GM12878 (cell line): ENCODE measurements around the gene SLC7A10. TPM values are rescaled to one million over a fixed set of nuclear protein-coding genes. Genes with fewer than 3 reads are reported as not detected.

ENCODE experiments used
- ATAC-seq: fragments of 200-7000 bp; cut with Tn5 transposase; 3 replicates; pipeline ENCODE4 v1.9.1; 2020; ENCODE audit warnings: mild to moderate bottlenecking, moderate library complexity
- BruUV-seq: library from RNA; stranded (reverse); fragments of 400-500 nt; replicated peaks from 2 replicates; lab custom pipeline; 2021; lab: Mats Ljungman, UMichigan
- CTCF ChIA-PET: fragments of 300-600 bp; sonication (Branson Sonifier 250); formaldehyde crosslinking; extraction: SDS; loops from one replicate; lab custom pipeline; 2021; ENCODE audit warnings: inconsistent platforms; lab: Yijun Ruan, JAX
- POLR2A ChIA-PET: fragments of 350-600 bp; formaldehyde crosslinking; extraction: SDS; loops from one replicate; lab custom pipeline; 2021; ENCODE audit warnings: inconsistent platforms; lab: Charles Lee
- RAD21 ChIA-PET: fragments of 300-600 bp; sonication (Branson Sonifier 250); formaldehyde crosslinking; loops from one replicate; lab custom pipeline; 2023; ENCODE audit warnings: antibody characterized with exemption; ENCODE audit not compliant: unreplicated experiment; lab: Charles Lee
- SMC1A ChIA-PET: fragments of 300-600 bp; sonication (Branson Sonifier 250); formaldehyde crosslinking; loops from one replicate; lab custom pipeline; 2023; ENCODE audit not compliant: unreplicated experiment, uncharacterized antibody; lab: Charles Lee
- DNase-seq: peaks from one replicate; pipeline ENCODE4 v3.0.0-alpha.2; 2011; ENCODE audit warnings: low read depth, low spot score
- FAIRE-seq: peaks from 3 replicates; lab custom pipeline; 2011; peaks lifted over from hg19 to GRCh38; lab: Jason Lieb, UNC
- H2AFZ ChIP-seq: 2 replicates; pipeline ENCODE4 v1.6.0; 2011; ENCODE audit warnings: low read depth, low read length, control low read depth; ENCODE audit not compliant: control insufficient read depth
- H3K27ac ChIP-seq: 2 replicates; pipeline ENCODE4 v1.5.1; 2011; ENCODE audit warnings: control low read depth; ENCODE audit not compliant: control insufficient read depth, insufficient read depth
- H3K27me3 ChIP-seq, 2 experiments: replicated peaks in 1 of 2; 2 replicates each; pipeline versions ENCODE4 v1.6.0 to v1.6.1; 2011; ENCODE audit warnings: low read length in 1 of 2; ENCODE audit not compliant: control insufficient read depth in 2 of 2, insufficient read depth in 2 of 2
- H3K36me3 ChIP-seq, 2 experiments: 2 replicates each; pipeline ENCODE4 v1.5.1; 2011; ENCODE audit warnings: low read length in 1 of 2; ENCODE audit not compliant: control insufficient read depth in 2 of 2, insufficient read depth in 2 of 2
- H3K4me1 ChIP-seq: 2 replicates; pipeline ENCODE4 v1.6.1; 2011; ENCODE audit warnings: mild to moderate bottlenecking, low read length, moderate library complexity, mixed read lengths; ENCODE audit not compliant: control insufficient read depth, insufficient read depth
- H3K4me2 ChIP-seq: 2 replicates; pipeline ENCODE4 v1.6.0; 2011; ENCODE audit warnings: control low read depth; ENCODE audit not compliant: control insufficient read depth, insufficient read depth
- H3K4me3 ChIP-seq: fragments of 200-600 bp; sonication (generic); 2 replicates; pipeline ENCODE4 v1.5.1; 2016
- H3K79me2 ChIP-seq: 2 replicates; pipeline ENCODE4 v1.6.0; 2011; ENCODE audit warnings: low read length; ENCODE audit not compliant: control insufficient read depth, insufficient read depth
- H3K9ac ChIP-seq: 2 replicates; pipeline ENCODE4 v1.8.0; 2011; ENCODE audit warnings: low read length, control low read depth, mixed read lengths; ENCODE audit not compliant: control insufficient read depth, insufficient read depth
- H3K9me3 ChIP-seq: replicated peaks from 3 replicates; pipeline ENCODE4 v1.5.1; 2011; ENCODE audit warnings: mild to moderate bottlenecking, low read length; ENCODE audit not compliant: control insufficient read depth, insufficient read depth
- H4K20me1 ChIP-seq: 2 replicates; pipeline ENCODE4 v1.6.0; 2011; ENCODE audit not compliant: control insufficient read depth, insufficient read depth
- BACH1 ChIP-seq: fragments of 450-650 bp; IDR thresholded peaks from 2 replicates; pipeline ENCODE4 v1.6.1; 2017; ENCODE audit warnings: mild to moderate bottlenecking, borderline replicate concordance
- E2F4 ChIP-seq: IDR thresholded peaks from 2 replicates; pipeline ENCODE4 v1.6.1; 2012; ENCODE audit warnings: low read depth, low read length, improper control_type of control experiment
- FOS ChIP-seq: IDR thresholded peaks from 3 replicates; pipeline ENCODE4 v1.6.1; 2011; ENCODE audit warnings: borderline replicate concordance; ENCODE audit not compliant: insufficient read length; ENCODE audit errors: extremely low read depth
- HDAC2 ChIP-seq: fragments of 200-600 bp; sonication (generic); IDR thresholded peaks from 2 replicates; pipeline ENCODE4 v1.6.1; 2017
- HDGF ChIP-seq: fragments of 450-650 bp; IDR thresholded peaks from 2 replicates; pipeline ENCODE4 v1.6.1; 2016; ENCODE audit warnings: antibody characterized with exemption
- KDM1A ChIP-seq: fragments of 200-600 bp; sonication (generic); IDR thresholded peaks from 2 replicates; pipeline ENCODE4 v1.6.1; 2016; ENCODE audit warnings: borderline replicate concordance
- LARP7 ChIP-seq: fragments of 450-650 bp; IDR thresholded peaks from 2 replicates; pipeline ENCODE4 v1.6.1; 2017; ENCODE audit warnings: mild to moderate bottlenecking
- MEF2B ChIP-seq: fragments of 450-650 bp; IDR thresholded peaks from 2 replicates; pipeline ENCODE4 v1.6.1; 2018; ENCODE audit warnings: mild to moderate bottlenecking, moderate library complexity; ENCODE audit not compliant: partially characterized antibody, poor library complexity, severe bottlenecking
- MTA3 ChIP-seq: IDR thresholded peaks from 2 replicates; pipeline ENCODE4 v1.6.1; 2012; ENCODE audit warnings: low read length, inconsistent platforms, borderline replicate concordance
- MYC ChIP-seq: IDR thresholded peaks from 2 replicates; pipeline ENCODE4 v1.6.1; 2011; ENCODE audit warnings: mild to moderate bottlenecking, low read length, moderate library complexity, inconsistent platforms; ENCODE audit not compliant: insufficient read depth, insufficient replicate concordance, insufficient read length, severe bottlenecking
- NBN ChIP-seq: fragments of 450-650 bp; IDR thresholded peaks from 2 replicates; pipeline ENCODE4 v1.6.1; 2016
- RB1 ChIP-seq: fragments of 450-650 bp; formaldehyde crosslinking; IDR thresholded peaks from 2 replicates; pipeline ENCODE4 v1.6.1; 2017; ENCODE audit warnings: mild to moderate bottlenecking, borderline replicate concordance
- SIN3A ChIP-seq: IDR thresholded peaks from 2 replicates; pipeline ENCODE4 v1.6.1; 2012; ENCODE audit warnings: low read depth, low read length, improper control_type of control experiment
- SP1 ChIP-seq: IDR thresholded peaks from one replicate; pipeline ENCODE4 v1.6.1; 2011; ENCODE audit warnings: low read depth, low read length
- SUZ12 ChIP-seq: fragments of 200-600 bp; sonication (generic); IDR thresholded peaks from one replicate; pipeline ENCODE4 v1.6.1; 2018; ENCODE audit warnings: antibody characterized with exemption, mild to moderate bottlenecking; ENCODE audit not compliant: unreplicated experiment
- TARDBP ChIP-seq: IDR thresholded peaks from 2 replicates; pipeline ENCODE4 v1.6.1; 2016; ENCODE audit warnings: borderline replicate concordance
- TCF12 ChIP-seq: IDR thresholded peaks from 2 replicates; pipeline ENCODE4 v1.6.1; 2011; ENCODE audit warnings: low read depth, mild to moderate bottlenecking, low read length
- ZSCAN29 ChIP-seq: fragments of 450-650 bp; IDR thresholded peaks from 2 replicates; pipeline ENCODE4 v1.6.1; 2017; ENCODE audit warnings: mild to moderate bottlenecking, moderate library complexity
- WGBS: methylation state at CpG from one replicate; pipeline ENCODE4 v1.1.6; 2016; ENCODE audit warnings: low lambda C conversion rate; ENCODE audit not compliant: insufficient replicate concordance, insufficient coverage; ENCODE audit errors: missing lambda C conversion rate; 5-methylcytosine and 5-hydroxymethylcytosine counted together
- in situ Hi-C: fragments of 300-500 bp; cut with MboI; formaldehyde crosslinking; loops from 9 replicates; pipeline ENCODE4 v1.14.3; 2018; ENCODE audit warnings: mixed read lengths
- intact Hi-C: fragments of 100-400 bp; cut with micrococcal nuclease; formaldehyde crosslinking; loops from one replicate; pipeline ENCODE4 v1.14.2; 2022; ENCODE audit not compliant: unreplicated experiment
- polyA plus RNA-seq, 11 experiments: library from polyadenylated mRNA; depleted of rRNA in 4 of 11; unstranded in 6 of 11; stranded (reverse) in 5 of 11; fragments of >200 nt; fragmentation: Nextera tagmentation in 4 of 11; fragmentation: Illumina TruSeq in 1 of 11; extraction: Ambion mirVana in 4 of 11; extraction: Trizol in 1 of 11; gene quantifications; 1 replicate in 1 of 11; 2 replicates in 10 of 11; pipeline versions ENCODE4 v1.2.1 to v1.2.3, GENCODE V29; 2011 to 2016; ENCODE audit warnings: inconsistent platforms in 2 of 11, missing spikeins in 2 of 11, low read depth in 1 of 11
- total RNA-seq, 4 experiments: library from RNA; depleted of rRNA in 3 of 4; stranded (reverse); fragments of >200 nt in 3 of 4; fragmentation: Illumina TruSeq in 1 of 4; extraction: Trizol in 1 of 4; gene quantifications; 2 replicates each; pipeline versions ENCODE4 v1.2.1 to v1.2.3, GENCODE V29; 2013 to 2021
- TF ChIP-seq, protein P1 (sequence below), 3 experiments: IDR thresholded peaks in 2 of 3; conservative IDR thresholded peaks in 1 of 3; 2 replicates each; pipeline ENCODE4 v1.5.1; 2011; ENCODE audit warnings: low read depth in 3 of 3, low read length in 3 of 3, mild to moderate bottlenecking in 3 of 3, control low read depth in 2 of 3, moderate library complexity in 2 of 3, inconsistent platforms in 1 of 3, mixed read lengths in 1 of 3; ENCODE audit not compliant: control insufficient read depth in 2 of 3, insufficient read depth in 1 of 3; ENCODE audit errors: extremely low read depth in 1 of 3

Gene SLC7A10
- total and polyA plus RNA-seq, 10 of the 15 experiments (the other 5 are each of a cell fraction or from before 2014, with no cell fraction given): not detected

- TF ChIP-seq, protein P1, sequence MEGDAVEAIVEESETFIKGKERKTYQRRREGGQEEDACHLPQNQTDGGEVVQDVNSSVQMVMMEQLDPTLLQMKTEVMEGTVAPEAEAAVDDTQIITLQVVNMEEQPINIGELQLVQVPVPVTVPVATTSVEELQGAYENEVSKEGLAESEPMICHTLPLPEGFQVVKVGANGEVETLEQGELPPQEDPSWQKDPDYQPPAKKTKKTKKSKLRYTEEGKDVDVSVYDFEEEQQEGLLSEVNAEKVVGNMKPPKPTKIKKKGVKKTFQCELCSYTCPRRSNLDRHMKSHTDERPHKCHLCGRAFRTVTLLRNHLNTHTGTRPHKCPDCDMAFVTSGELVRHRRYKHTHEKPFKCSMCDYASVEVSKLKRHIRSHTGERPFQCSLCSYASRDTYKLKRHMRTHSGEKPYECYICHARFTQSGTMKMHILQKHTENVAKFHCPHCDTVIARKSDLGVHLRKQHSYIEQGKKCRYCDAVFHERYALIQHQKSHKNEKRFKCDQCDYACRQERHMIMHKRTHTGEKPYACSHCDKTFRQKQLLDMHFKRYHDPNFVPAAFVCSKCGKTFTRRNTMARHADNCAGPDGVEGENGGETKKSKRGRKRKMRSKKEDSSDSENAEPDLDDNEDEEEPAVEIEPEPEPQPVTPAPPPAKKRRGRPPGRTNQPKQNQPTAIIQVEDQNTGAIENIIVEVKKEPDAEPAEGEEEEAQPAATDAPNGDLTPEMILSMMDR (IDR thresholded peaks at IDR 0.05 in 2 of 3, conservative IDR thresholded peaks at IDR 0.05 in 1 of 3; ENCODE audit: control insufficient read depth in 2 of 3, extremely low read depth in 1 of 3, insufficient read depth in 1 of 3, low read depth in 3 of 3, low read length in 3 of 3): peak; percentile 74 to 91 (median 91)
- TF ChIP-seq HDAC2 (no peak), FOS (no peak), MTA3 (no peak), HDGF (no peak), SUZ12 (no peak), TCF12 (peak; percentile 96), ZSCAN29 (no peak)
These were observed 9.8 kb upstream of the SLC7A10 start (continued) for GRCh38 chr19:33235269-33235995.

GRCh38 chr19:33234736-33235135, 9.1 kb upstream of the SLC7A10 start:
- Histone ChIP-seq H3K79me2 (no peaks in the 10 kb centered on the region), H3K4me3 (no peak overlapping the region), H3K27me3 (peaks cover 0 to 3% of the 10 kb centered on the region in 2 experiments; a peak in 1 of 4 replicates), H3K9ac (no peak overlapping the region), H3K36me3 (no peaks in the 10 kb centered on the region), H2AFZ (no peak overlapping the region), H3K4me2 (0 out of 2 replicates have a peak overlapping the region, but pooled peaks have one; percentile 85), H3K4me1 (peaks cover 11% of the 10 kb centered on the region), H4K20me1 (no peaks in the 10 kb centered on the region), H3K27ac (no peak overlapping the region), H3K9me3 (no peaks in the 10 kb centered on the region)
- 25% methylated on average over 9 of the region's 9 CpGs for WGBS
- TF ChIP-seq SP1: no peak
- no peak for TF ChIP-seq E2F4
- TF ChIP-seq BACH1: no peak
- TF ChIP-seq NBN: no peak
- no peak for TF ChIP-seq MYC
- TF ChIP-seq SIN3A: no peak
- no peak for TF ChIP-seq RB1
- no peak for TF ChIP-seq TARDBP
- no peak for TF ChIP-seq MEF2B
- TF ChIP-seq KDM1A: no peak
- TF ChIP-seq HDGF: no peak
- no peak for TF ChIP-seq LARP7
- no peak for ATAC-seq
- no peak for FAIRE-seq
- SMC1A ChIA-PET: interaction anchor here (1.0 to 1.8 kb wide), 3 partner anchors 9 to 172 kb away, joined by 3 to 8 read pairs (median 4); partner anchors contain the start of gene SLC7A10
- no peak for DNase-seq
- POLR2A ChIA-PET: no interaction called here
- intact Hi-C loops (loop anchor here (1.0 to 5.0 kb wide), 4 partner anchors 46 to 538 kb away; no protein-coding TSS in a partner anchor), in situ Hi-C loops (loop anchor here (5.0 to 25.0 kb wide), 4 partner anchors 52 to 528 kb away; no protein-coding TSS in a partner anchor)
- RAD21 ChIA-PET: interaction anchor here (1.0 to 2.0 kb wide), 4 partner anchors 9 to 172 kb away, joined by 3 to 8 read pairs (median 4); no protein-coding TSS in a partner anchor
- CTCF ChIA-PET: interaction anchor here (1.0 to 5.2 kb wide), 11 partner anchors 11 to 174 kb away, joined by 3 to 46 read pairs (median 5); no protein-coding TSS in a partner anchor
- no TSS peak for BruUV-seq
